GM11168 (cell line): ENCODE data around the gene CSTF2T.
"Not testable (repeated sequence)": the region's sequence is repeated elsewhere in the genome, so short reads cannot be mapped to it uniquely, and the experiment has no call there.

Experiments
- in situ Hi-C: fragments of 300-500 bp; cut with MboI; formaldehyde crosslinking; loops from one replicate; pipeline ENCODE4 v1.12.0; 2022; ENCODE audit warnings: low sequenced_read_pairs; ENCODE audit not compliant: unreplicated experiment

The CSTF2T gene

GRCh38 chr10:51700228-51700817 lies 928 bp upstream of the CSTF2T start:
- in situ Hi-C loops: no loop called here

GRCh38 chr10:51699145-51699474 lies 285 bp downstream of the CSTF2T start:
- in situ Hi-C loops: no loop called here

- in situ Hi-C loops: no loop called here
These were observed 827 bp downstream of the CSTF2T start for GRCh38 chr10:51698473-51699063.

GRCh38 chr10:51696251-51696650 lies 3.1 kb downstream of the CSTF2T start:
- in situ Hi-C loops: no loop called here

GRCh38 chr10:51694086-51694768 lies 5.2 kb downstream of the CSTF2T start:
- in situ Hi-C loops: no loop called here

GRCh38 chr10:51691135-51691534 lies 8.3 kb downstream of the CSTF2T start:
- in situ Hi-C loops: no loop called here

GRCh38 chr10:51689536-51689935 lies 9.9 kb downstream of the CSTF2T start:
- in situ Hi-C loops: no loop called here

GRCh38 chr10:51688826-51689225 lies 10.6 kb downstream of the CSTF2T start:
- in situ Hi-C loops: not testable (repeated sequence)

GRCh38 chr10:51687296-51687695 lies 12.1 kb downstream of the CSTF2T start:
- in situ Hi-C loops: no loop called here

GRCh38 chr10:51685768-51686167 lies 13.6 kb downstream of the CSTF2T start:
- in situ Hi-C loops: no loop called here

GRCh38 chr10:51683031-51683691 lies 16.2 kb downstream of the CSTF2T start:
- in situ Hi-C loops: no loop called here

- in situ Hi-C loops: no loop called here
These were observed 19.6 kb downstream of the CSTF2T start for GRCh38 chr10:51679841-51680240.

GRCh38 chr10:51675088-51675487 lies 24.3 kb downstream of the CSTF2T start:
- in situ Hi-C loops: no loop called here

- in situ Hi-C loops: no loop called here
These were observed 27.3 kb downstream of the CSTF2T start for GRCh38 chr10:51672039-51672535.

- in situ Hi-C loops: no loop called here
These were observed 30.4 kb downstream of the CSTF2T start for GRCh38 chr10:51669041-51669440.

GRCh38 chr10:51668336-51668689 lies 31.1 kb downstream of the CSTF2T start:
- in situ Hi-C loops: no loop called here

- in situ Hi-C loops: no loop called here
These were observed 31.6 kb downstream of the CSTF2T start for GRCh38 chr10:51667678-51668335.

GRCh38 chr10:51666456-51666855 lies 32.9 kb downstream of the CSTF2T start:
- in situ Hi-C loops: no loop called here

- in situ Hi-C loops: no loop called here
These were observed 36.3 kb downstream of the CSTF2T start for GRCh38 chr10:51663086-51663485.

GRCh38 chr10:51659344-51659743 lies 40.1 kb downstream of the CSTF2T start:
- in situ Hi-C loops: no loop called here

GRCh38 chr10:51658000-51658399 lies 41.4 kb downstream of the CSTF2T start:
- in situ Hi-C loops: no loop called here
